ENCODE results near the gene BCKDHB. TPM values are rescaled to one million over a fixed set of nuclear protein-coding genes. Genes with fewer than 3 reads are reported as not detected.

BCKDHB gene
- polyA plus RNA-seq, 1 donor (not counting 4 experiments of a cell fraction or from before 2014, with no cell fraction given), result 20.9 TPM

GRCh38 chr6:80203283-80203682 lies 96.8 kb downstream of the BCKDHB start:
- Histone ChIP-seq H3K9me1 (ENCODE audit: control insufficient read depth, extremely low read depth, insufficient read depth, low read length) (no peaks in the 10 kb centered on the region), H3K27ac (ENCODE audit: control insufficient read depth, insufficient read depth, low read length) (no peak overlapping the region), H3K4me2 (ENCODE audit: control insufficient read depth, extremely low read depth, insufficient read depth, low read depth, low read length) (no peak overlapping the region), H3K4me3 (ENCODE audit: control insufficient read depth in 2 of 3, extremely low read depth in 1 of 3, insufficient read depth in 2 of 3, low read depth in 1 of 3, low read length in 3 of 3) (no peak overlapping the region), H3K27me3 (ENCODE audit: control insufficient read depth, extremely low read depth, insufficient read depth, low read length) (no peaks in the 10 kb centered on the region), H3K4me1 (ENCODE audit: control insufficient read depth, extremely low read depth, insufficient read depth, low read length) (no peaks in the 10 kb centered on the region), H3K9me3 (ENCODE audit: control insufficient read depth, low read depth, low read length) (no peaks in the 10 kb centered on the region), H4K20me1 (ENCODE audit: control insufficient read depth, extremely low read depth, insufficient read depth, low read length) (no peaks in the 10 kb centered on the region), H2AFZ (ENCODE audit: control insufficient read depth, low read length) (no peak overlapping the region), H3K79me2 (ENCODE audit: control insufficient read depth, insufficient read depth, low read length) (no peaks in the 10 kb centered on the region), H3K9ac (ENCODE audit: control insufficient read depth, extremely low read depth, insufficient read depth, low read length) (no peak overlapping the region), H3K36me3 (ENCODE audit: control insufficient read depth in 2 of 2, extremely low read depth in 1 of 2, insufficient read depth in 2 of 2, low read length in 2 of 2) (no peaks in the 10 kb centered on the region)
- DNase-seq (ENCODE audit: low read depth, low spot score) (no peak), FAIRE-seq (no peak)
- dilution Hi-C loops (cut with MboI; ENCODE audit: extremely low pct_ligation_motif_present, low sequenced_read_pairs), result no loop called here
- TF ChIP-seq EZH2 (IDR thresholded peaks at IDR 0.05; ENCODE audit: low read length) (no peak), CTCF (optimal IDR thresholded peaks at IDR 0.05 in 1 of 3, IDR thresholded peaks at IDR 0.05 in 1 of 3, conservative IDR thresholded peaks at IDR 0.05 in 1 of 3; ENCODE audit: extremely low read depth in 1 of 3, insufficient read depth in 2 of 3, low read length in 3 of 3) (no peak)

DNA sequence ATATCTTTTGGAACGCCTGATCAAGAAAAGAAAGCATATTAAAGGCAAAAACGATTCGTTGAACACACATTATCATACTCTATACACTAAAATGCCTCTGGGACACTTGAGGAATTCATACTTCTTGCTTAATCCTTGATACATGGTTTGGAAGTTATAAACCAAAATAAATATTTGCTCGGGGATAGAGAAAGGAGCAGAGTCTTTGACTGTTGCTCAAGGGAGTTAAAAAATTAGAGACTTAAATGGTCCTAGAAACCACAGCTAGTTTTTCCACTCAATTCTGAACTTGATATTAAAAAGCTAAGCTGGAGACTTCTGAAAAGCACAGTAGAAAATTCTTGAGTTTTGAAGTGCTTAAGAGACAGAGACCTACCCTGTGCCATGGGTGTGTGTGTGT lies 98.9 kb downstream of the BCKDHB start:
- Histone ChIP-seq H3K4me1 (ENCODE audit: control insufficient read depth, extremely low read depth, insufficient read depth, low read length) (no peaks in the 10 kb centered on the region), H3K9me3 (ENCODE audit: control insufficient read depth, low read depth, low read length) (no peaks in the 10 kb centered on the region), H3K4me2 (ENCODE audit: control insufficient read depth, extremely low read depth, insufficient read depth, low read depth, low read length) (no peak overlapping the region), H4K20me1 (ENCODE audit: control insufficient read depth, extremely low read depth, insufficient read depth, low read length) (no peaks in the 10 kb centered on the region), H3K79me2 (ENCODE audit: control insufficient read depth, insufficient read depth, low read length) (no peaks in the 10 kb centered on the region), H3K36me3 (ENCODE audit: control insufficient read depth in 2 of 2, extremely low read depth in 1 of 2, insufficient read depth in 2 of 2, low read length in 2 of 2) (no peaks in the 10 kb centered on the region), H3K27me3 (ENCODE audit: control insufficient read depth, extremely low read depth, insufficient read depth, low read length) (no peaks in the 10 kb centered on the region), H3K4me3 (ENCODE audit: control insufficient read depth in 2 of 3, extremely low read depth in 1 of 3, insufficient read depth in 2 of 3, low read depth in 1 of 3, low read length in 3 of 3) (no peak overlapping the region), H3K9me1 (ENCODE audit: control insufficient read depth, extremely low read depth, insufficient read depth, low read length) (no peaks in the 10 kb centered on the region), H3K9ac (ENCODE audit: control insufficient read depth, extremely low read depth, insufficient read depth, low read length) (no peak overlapping the region), H3K27ac (ENCODE audit: control insufficient read depth, insufficient read depth, low read length) (no peak overlapping the region), H2AFZ (ENCODE audit: control insufficient read depth, low read length) (no peak overlapping the region)
- DNase-seq (ENCODE audit: low read depth, low spot score) (no peak), FAIRE-seq (no peak)
- dilution Hi-C loops (cut with MboI; ENCODE audit: extremely low pct_ligation_motif_present, low sequenced_read_pairs), result no loop called here
- TF ChIP-seq CTCF (optimal IDR thresholded peaks at IDR 0.05 in 1 of 3, IDR thresholded peaks at IDR 0.05 in 1 of 3, conservative IDR thresholded peaks at IDR 0.05 in 1 of 3; ENCODE audit: extremely low read depth in 1 of 3, insufficient read depth in 2 of 3, low read length in 3 of 3), result no peak
- TF ChIP-seq EZH2 (IDR thresholded peaks at IDR 0.05; ENCODE audit: low read length), result no peak
